Neutrophil (primary cell): ENCODE results near the gene RNF126.
"Not testable (repeated sequence)": the region's sequence is repeated elsewhere in the genome, so short reads cannot be mapped to it uniquely, and the experiment has no call there.

ENCODE experiments used
- H3K27ac ChIP-seq: fragments of 200-600 bp; sonication (generic); 2 replicates; pipeline ENCODE4 v1.5.1; 2016; ENCODE audit warnings: mild to moderate bottlenecking, moderate library complexity
- H3K27me3 ChIP-seq: fragments of 200-600 bp; sonication (generic); 2 replicates; pipeline ENCODE4 v1.6.0; 2016; ENCODE audit warnings: mild to moderate bottlenecking
- H3K36me3 ChIP-seq: fragments of 200-600 bp; sonication (generic); 2 replicates; pipeline ENCODE4 v1.5.1; 2017
- H3K4me1 ChIP-seq, 2 experiments: fragments of 200-600 bp in 1 of 2; sonication (generic) in 1 of 2; 1 replicate in 1 of 2; 2 replicates in 1 of 2; pipeline versions ENCODE4 v1.5.1 to v1.6.1; 2013 to 2016; ENCODE audit warnings: low read depth in 1 of 2, low read length in 1 of 2, mild to moderate bottlenecking in 1 of 2, moderate library complexity in 1 of 2; ENCODE audit not compliant: control insufficient read depth in 1 of 2, insufficient read depth in 1 of 2
- H3K4me3 ChIP-seq, 2 experiments: fragments of 200-600 bp in 1 of 2; sonication (generic) in 1 of 2; 1 replicate in 1 of 2; 2 replicates in 1 of 2; pipeline ENCODE4 v1.5.1; 2013 to 2016; ENCODE audit warnings: low read depth in 1 of 2, low read length in 1 of 2, mild to moderate bottlenecking in 1 of 2, moderate library complexity in 1 of 2
- H3K9me3 ChIP-seq: fragments of 200-600 bp; sonication (generic); 2 replicates; pipeline ENCODE4 v1.5.1; 2016
- TF ChIP-seq, protein P1 (sequence below): fragments of 200-600 bp; sonication (generic); IDR thresholded peaks from 2 replicates; pipeline ENCODE4 v1.5.1; 2016; ENCODE audit warnings: antibody characterized with exemption

RNF126 gene

DNA sequence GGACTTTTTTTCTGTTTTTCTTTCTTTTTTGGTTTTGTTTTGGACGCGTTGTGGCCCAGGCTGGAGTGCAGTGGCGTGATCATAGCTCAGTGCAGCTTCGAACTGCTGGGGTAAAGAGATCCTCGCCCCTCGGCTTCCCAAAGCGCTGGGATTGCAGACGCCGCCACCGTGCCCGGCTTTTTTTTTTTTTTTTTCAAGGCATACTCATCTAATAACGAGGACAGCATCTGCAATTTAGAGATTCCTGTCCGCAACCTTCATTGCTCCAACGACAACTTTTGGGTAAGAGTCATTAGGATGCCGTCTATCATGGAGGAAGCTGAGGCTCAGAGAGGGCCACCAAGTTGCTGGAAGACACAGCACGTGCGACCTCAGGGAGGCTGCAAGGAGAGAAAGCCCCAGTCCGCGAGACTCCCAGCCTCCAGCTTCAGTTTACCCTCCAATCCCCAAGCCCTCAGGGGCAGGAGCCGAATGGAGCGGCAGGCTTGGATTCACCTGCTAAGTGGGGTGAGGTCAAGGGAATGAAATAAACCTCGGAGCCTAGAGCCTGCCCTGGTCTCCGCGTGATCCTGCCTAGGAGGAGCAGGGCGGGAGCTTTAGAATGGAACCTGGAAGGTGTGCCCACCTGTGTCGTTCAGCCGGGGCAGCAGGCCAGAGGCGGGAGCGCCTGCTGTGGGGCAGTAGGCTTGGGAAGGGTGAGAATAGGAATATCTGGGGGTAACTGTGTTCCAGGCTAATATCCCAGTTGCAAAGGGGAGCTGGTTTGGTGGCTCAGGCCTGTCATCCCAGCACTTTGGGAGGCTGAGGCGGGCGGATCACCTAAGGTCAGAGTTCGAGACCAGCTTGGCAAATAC is 29.0 kb downstream of the RNF126 start:
- Histone ChIP-seq H3K4me3 (peak overlapping the region; percentile 76 to 89), H3K27me3 (peaks cover 27% of the 10 kb centered on the region), H3K4me1 (peaks cover 17 to 21% of the 10 kb centered on the region in 2 experiments), H3K36me3 (peaks cover 6% of the 10 kb centered on the region), H3K27ac (peak overlapping the region; percentile 62), H3K9me3 (no peaks in the 10 kb centered on the region)
- TF ChIP-seq, protein P1, sequence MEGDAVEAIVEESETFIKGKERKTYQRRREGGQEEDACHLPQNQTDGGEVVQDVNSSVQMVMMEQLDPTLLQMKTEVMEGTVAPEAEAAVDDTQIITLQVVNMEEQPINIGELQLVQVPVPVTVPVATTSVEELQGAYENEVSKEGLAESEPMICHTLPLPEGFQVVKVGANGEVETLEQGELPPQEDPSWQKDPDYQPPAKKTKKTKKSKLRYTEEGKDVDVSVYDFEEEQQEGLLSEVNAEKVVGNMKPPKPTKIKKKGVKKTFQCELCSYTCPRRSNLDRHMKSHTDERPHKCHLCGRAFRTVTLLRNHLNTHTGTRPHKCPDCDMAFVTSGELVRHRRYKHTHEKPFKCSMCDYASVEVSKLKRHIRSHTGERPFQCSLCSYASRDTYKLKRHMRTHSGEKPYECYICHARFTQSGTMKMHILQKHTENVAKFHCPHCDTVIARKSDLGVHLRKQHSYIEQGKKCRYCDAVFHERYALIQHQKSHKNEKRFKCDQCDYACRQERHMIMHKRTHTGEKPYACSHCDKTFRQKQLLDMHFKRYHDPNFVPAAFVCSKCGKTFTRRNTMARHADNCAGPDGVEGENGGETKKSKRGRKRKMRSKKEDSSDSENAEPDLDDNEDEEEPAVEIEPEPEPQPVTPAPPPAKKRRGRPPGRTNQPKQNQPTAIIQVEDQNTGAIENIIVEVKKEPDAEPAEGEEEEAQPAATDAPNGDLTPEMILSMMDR: no peak

DNA sequence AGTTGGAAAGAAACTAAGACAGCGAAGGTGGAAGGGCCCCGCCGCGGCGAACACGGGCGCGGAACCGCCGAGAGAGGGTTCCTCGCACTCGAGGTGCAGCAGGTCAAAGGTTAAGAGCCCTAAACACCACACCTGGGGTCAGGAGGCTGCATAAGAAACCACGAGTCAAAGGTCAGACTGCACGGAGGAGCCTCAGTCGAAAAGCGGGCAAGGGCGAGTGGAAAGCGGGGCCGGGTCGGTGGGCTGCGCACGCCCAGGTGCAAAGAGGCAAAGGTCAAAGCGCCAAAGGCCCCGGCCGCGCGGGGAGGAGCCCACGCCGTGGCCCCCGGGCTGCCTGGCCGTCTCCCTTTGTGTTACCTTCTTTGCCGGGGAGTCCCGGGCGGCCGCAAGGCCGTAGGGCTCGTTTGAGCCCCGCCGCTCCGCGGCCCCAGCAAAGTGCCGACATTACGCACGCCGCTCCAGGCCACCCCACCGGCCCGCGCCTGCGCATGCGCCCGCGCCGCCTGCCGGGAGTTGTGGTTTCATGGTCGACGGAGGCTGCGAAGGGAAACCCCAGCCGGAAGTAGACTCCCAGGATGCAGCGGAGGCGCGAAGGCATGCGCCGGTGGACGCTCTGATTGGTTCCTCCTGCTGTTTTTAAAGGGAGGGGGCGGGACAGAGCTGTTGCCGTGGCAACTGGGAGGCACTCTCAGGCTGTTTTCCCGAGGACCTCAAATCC is 29.8 kb downstream of the RNF126 start, which contains the start of gene POLRMT:
Gene POLRMT (minus strand): TSS at position 470 of the 718 bp plus-strand sequence. CDS start 25 bp downstream, at position 445.
- H3K27me3 ChIP-seq: peaks cover 19% of the 10 kb centered on the region
- H3K9me3 ChIP-seq: no peaks in the 10 kb centered on the region
- TF ChIP-seq, protein P1: peak; percentile 59
- H3K4me3 ChIP-seq: peak within 1 kb of the TSS; percentile 76 to 89
- H3K27ac ChIP-seq: peak within 1 kb of the TSS; percentile 62
- H3K4me1 ChIP-seq: peaks cover 16 to 19% of the 10 kb centered on the region in 2 experiments
- H3K36me3 ChIP-seq: peaks cover 6% of the 10 kb centered on the region

DNA sequence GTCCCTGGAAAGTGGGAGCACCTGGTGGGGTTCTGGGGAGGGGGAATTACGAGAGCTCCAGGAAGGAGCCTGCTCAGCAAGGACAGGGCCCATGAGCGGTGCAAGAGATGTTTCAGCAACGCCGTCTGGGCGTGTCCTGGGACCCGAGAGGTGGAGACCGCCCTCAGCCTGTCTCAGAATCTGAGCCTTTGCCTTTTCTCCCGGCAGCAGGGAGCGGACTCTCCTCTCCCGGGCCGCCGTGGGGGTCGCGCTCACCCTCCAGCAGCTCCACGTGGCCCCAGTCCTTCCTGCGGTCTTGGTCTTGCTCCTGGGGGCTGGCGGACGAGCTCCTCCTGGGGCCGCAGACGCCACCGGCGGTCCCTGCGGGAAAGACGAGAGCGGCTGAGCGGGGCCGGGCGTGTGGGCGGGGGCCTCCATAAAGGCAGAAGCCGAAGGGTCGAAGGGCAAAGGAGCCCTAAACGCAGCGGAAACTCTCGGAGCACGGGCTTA is 30.4 kb downstream of the RNF126 start:
- Histone ChIP-seq H3K27me3 (peaks cover 13% of the 10 kb centered on the region), H3K9me3 (no peaks in the 10 kb centered on the region), H3K27ac (peak overlapping the region; percentile 62), H3K4me3 (peak overlapping the region; percentile 76 to 89), H3K4me1 (peaks cover 16 to 19% of the 10 kb centered on the region in 2 experiments), H3K36me3 (peaks cover 6% of the 10 kb centered on the region)
- TF ChIP-seq, protein P1: no peak

DNA sequence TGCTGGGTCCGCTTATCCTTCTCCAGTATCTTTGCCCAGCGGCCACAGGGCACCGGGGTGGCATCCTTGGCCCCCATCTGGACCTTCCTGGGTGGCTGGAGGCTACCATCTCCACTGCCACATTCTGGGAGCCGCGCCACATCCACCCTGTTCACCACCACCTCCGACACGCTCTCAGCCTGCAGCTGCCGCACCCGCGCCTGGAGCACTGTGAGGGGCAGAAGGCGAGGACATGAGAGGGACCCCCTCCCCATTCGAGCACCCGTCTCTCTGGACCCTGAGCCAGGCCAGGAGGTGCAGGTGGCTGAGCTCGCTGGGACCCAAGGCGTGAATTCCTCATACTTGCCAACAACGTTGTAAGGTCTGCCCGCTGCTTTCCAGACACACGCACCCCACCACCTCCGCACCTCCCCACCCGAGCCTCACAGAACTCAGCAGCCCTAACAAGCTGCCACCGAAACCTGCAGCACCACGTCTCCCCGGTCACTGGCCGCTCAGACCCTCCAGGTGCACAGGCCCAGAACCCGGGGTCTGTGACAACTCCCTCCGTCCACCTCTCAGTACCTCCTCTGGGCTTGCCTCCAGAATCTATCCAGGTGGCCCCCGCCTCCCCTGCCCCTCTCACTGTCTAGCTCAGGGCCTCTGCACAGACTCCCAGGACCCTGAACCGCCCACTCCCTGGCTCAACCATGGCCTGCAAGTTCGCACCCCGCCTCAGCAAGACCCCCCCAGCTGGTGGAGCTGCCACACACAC is 32.9 kb downstream of the RNF126 start:
- H3K36me3 ChIP-seq: peaks cover 8% of the 10 kb centered on the region
- no peaks in the 10 kb centered on the region for H3K9me3 ChIP-seq
- H3K4me1 ChIP-seq: peaks cover 16 to 19% of the 10 kb centered on the region in 2 experiments
- H3K27ac ChIP-seq: no peak overlapping the region
- no peaks in the 10 kb centered on the region for H3K27me3 ChIP-seq
- H3K4me3 ChIP-seq: no peak overlapping the region
- TF ChIP-seq, protein P1: no peak

DNA sequence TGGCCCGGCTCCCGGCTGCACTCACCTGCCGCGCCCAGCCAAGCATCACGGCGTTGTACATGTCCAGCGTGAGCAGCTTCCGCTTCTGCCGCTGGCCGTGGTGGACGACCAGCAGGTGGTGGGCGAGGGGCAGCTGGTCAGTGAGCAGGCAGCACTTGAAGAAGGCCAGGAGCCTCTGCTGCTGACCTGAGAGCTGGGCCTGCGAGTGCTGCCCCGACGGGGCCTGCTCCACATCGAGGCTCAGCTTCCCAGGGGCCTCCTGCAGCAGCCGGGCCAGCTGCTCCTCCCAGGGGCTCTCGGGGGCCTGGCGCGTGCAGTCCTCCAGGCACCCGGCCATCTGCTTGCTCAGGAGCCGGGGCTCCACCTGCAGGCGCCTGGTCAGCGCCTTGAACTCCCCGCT is 33.5 kb downstream of the RNF126 start:
- H3K9me3 ChIP-seq, H3K4me3 ChIP-seq, H3K27me3 ChIP-seq, H3K27ac ChIP-seq: not testable (repeated sequence)
- Histone ChIP-seq H3K4me1 (peaks cover 16 to 19% of the 10 kb centered on the region in 2 experiments), H3K36me3 (peaks cover 14% of the 10 kb centered on the region)
